SK-N-MC (cell line): ENCODE results near the gene ADIPOR2.
"Not testable (repeated sequence)": the region's sequence is repeated elsewhere in the genome, so short reads cannot be mapped to it uniquely, and the experiment has no call there.

ENCODE experiments used
- DNase-seq: peaks from one replicate; pipeline ENCODE4 v3.0.0-alpha.2; 2011; ENCODE audit warnings: low read depth, low spot score
- H3K27ac ChIP-seq: fragments of 200-600 bp; sonication (generic); 2 replicates; pipeline ENCODE4 v1.5.1; 2016; ENCODE audit warnings: mixed run types
- H3K36me3 ChIP-seq: fragments of 200-600 bp; sonication (generic); 2 replicates; pipeline ENCODE4 v1.6.1; 2017; ENCODE audit warnings: antibody characterized with exemption, low read length, mixed read lengths; ENCODE audit not compliant: insufficient read depth
- H3K4me3 ChIP-seq: fragments of 200-600 bp; sonication (generic); 2 replicates; pipeline ENCODE4 v1.5.1; 2016
- H3K9ac ChIP-seq: fragments of 200-600 bp; sonication (generic); 2 replicates; pipeline ENCODE4 v1.8.0; 2017; ENCODE audit warnings: mixed run types, mixed read lengths; ENCODE audit not compliant: insufficient read length
- H3K9me3 ChIP-seq: fragments of 200-600 bp; sonication (generic); 2 replicates; pipeline ENCODE4 v1.6.1; 2017; ENCODE audit warnings: low read depth, mild to moderate bottlenecking, antibody characterized with exemption, low read length, moderate library complexity, mixed read lengths
- EZH2 ChIP-seq: fragments of 200-600 bp; sonication (generic); IDR thresholded peaks from one replicate; pipeline ENCODE4 v1.6.1; 2017; ENCODE audit warnings: antibody characterized with exemption
- FOXP2 ChIP-seq: optimal IDR thresholded peaks from 2 replicates; pipeline ENCODE3; 2011; ENCODE audit warnings: mild to moderate bottlenecking, moderate library complexity; ENCODE audit not compliant: insufficient read depth; ENCODE audit errors: extremely low read length, control extremely low read depth
- POLR2AphosphoS5 ChIP-seq: IDR thresholded peaks from 2 replicates; pipeline ENCODE4 v1.6.1; 2012; ENCODE audit warnings: mild to moderate bottlenecking, low read depth, low read length, borderline replicate concordance

Gene ADIPOR2

DNA sequence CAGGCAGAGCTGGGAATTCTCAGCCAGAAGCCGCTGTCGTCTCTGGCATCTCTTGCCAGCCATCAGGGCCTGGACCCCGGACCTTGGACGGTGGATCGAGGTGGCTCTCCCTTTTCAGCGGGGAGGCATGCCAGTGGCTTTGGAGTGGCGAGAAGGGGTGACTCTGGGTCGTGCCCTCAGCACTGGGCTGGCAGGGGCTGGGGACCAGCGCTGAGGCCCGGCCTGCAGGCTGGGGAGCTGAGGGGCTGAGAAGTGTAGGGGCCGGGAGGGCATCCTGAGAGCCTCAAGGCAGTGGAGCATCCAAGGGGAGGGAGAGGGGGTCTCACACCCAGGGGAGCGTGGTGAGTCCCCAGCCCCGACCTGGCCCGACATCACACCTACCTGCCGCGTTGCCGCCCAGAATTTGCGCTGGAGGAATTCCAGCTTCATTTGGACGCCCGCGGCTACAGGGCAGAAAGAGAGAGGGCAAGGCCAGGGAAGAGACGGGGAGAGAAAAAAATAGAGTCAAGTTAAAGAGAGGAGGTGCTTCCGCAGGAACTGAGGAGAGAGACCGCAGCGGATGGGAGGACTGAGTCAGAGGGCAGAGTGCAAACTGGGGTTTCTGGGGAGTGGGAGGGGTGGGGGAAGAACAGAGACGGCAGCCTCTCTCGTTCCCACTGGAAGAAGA lies 120.5 kb downstream of the ADIPOR2 start:
- TF ChIP-seq EZH2 (no peak), FOXP2 (no peak), POLR2AphosphoS5 (no peak)
- H3K4me3 ChIP-seq: no peak overlapping the region
- no peaks in the 10 kb centered on the region for H3K36me3 ChIP-seq
- H3K9me3 ChIP-seq: no peaks in the 10 kb centered on the region
- no peak for DNase-seq
- no peak overlapping the region for H3K27ac ChIP-seq
- no peak overlapping the region for H3K9ac ChIP-seq

DNA sequence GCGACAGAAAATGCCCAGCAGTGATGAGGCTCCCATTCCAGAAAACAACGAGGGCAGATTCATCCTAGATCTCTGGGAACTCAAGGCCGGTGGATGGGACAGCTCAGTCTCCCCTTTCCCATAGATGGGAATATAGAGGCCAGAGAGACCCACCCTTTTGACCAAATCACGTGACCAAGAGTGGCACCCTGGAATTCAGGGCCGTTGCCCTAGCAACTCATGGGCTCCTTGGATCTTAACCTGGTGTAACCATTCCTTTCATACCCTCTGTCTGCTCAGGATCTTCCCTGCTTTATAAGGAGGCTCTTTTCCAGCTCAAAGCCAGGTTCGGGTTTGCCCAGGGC lies 121.0 kb downstream of the ADIPOR2 start:
- H3K4me3 ChIP-seq: no peak overlapping the region
- no peak overlapping the region for H3K9ac ChIP-seq
- H3K27ac ChIP-seq: no peak overlapping the region

DNA sequence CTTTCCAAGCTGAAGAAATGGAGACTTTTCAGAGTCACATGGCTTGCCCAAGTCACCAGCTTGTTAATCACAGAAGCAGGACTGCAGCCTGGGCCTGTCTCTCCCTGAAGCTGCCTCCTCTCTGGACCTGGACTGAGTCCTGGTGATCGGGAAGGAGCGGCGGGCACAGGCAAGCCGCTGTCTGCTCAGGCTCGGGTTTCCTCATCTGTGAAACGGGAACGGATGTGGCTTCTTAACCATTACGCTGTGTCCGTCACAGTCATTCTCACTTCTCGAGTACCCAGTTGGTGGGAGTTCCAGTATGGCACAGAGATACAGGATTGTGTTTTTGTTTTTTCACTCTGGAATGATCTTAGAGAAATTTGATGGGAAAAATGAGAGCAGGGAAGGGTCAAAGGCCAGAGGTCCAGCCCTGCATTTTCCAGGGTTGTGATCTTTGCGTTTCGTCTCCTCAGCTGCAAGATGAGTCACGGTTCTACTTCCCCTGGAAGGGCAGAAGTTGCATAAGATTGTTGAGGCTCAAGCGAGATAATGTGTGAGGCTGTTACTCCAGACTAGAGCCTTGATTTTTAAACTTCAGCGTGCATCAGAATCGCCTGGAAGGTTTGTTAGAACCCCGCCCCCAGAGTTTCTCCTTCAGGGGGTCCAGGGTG lies 121.9 kb downstream of the ADIPOR2 start:
- Histone ChIP-seq H3K4me3 (no peak overlapping the region), H3K27ac (no peak overlapping the region), H3K9me3 (no peaks in the 10 kb centered on the region), H3K36me3 (no peaks in the 10 kb centered on the region), H3K9ac (no peak overlapping the region)
- TF ChIP-seq FOXP2 (no peak), POLR2AphosphoS5 (no peak), EZH2 (no peak)
- no peak for DNase-seq

More for the DNA sequence above, 121.0 kb downstream of the ADIPOR2 start:
- DNase-seq: no peak
- TF ChIP-seq FOXP2: no peak
- TF ChIP-seq POLR2AphosphoS5: no peak
- TF ChIP-seq EZH2: no peak
- Histone ChIP-seq H3K36me3 (no peaks in the 10 kb centered on the region), H3K9me3 (no peaks in the 10 kb centered on the region)

DNA sequence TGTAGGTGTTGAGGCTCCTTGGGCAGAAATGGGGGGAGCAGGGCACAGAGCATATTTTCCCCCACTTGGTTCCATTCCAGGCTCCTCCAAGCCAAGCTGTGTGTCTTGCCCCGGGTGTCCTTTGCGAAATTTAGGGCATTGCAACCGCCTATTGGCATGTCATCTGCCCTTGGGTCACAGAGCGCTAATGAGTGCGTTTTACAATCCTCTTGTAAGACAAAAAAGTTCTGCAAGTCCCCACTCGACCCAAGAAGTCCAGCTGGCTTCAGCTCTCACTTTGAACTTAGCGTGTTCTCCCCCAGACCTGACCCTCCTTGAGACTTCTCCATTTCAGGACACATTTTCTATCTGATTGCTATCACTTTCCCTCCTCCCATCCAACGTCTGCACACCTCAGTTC lies 123.4 kb downstream of the ADIPOR2 start:
- no peak for DNase-seq
- Histone ChIP-seq H3K9me3 (no peaks in the 10 kb centered on the region), H3K4me3 (no peak overlapping the region), H3K36me3 (no peaks in the 10 kb centered on the region), H3K9ac (no peak overlapping the region), H3K27ac (no peak overlapping the region)
- TF ChIP-seq POLR2AphosphoS5: no peak
- no peak for TF ChIP-seq FOXP2
- TF ChIP-seq EZH2: no peak

DNA sequence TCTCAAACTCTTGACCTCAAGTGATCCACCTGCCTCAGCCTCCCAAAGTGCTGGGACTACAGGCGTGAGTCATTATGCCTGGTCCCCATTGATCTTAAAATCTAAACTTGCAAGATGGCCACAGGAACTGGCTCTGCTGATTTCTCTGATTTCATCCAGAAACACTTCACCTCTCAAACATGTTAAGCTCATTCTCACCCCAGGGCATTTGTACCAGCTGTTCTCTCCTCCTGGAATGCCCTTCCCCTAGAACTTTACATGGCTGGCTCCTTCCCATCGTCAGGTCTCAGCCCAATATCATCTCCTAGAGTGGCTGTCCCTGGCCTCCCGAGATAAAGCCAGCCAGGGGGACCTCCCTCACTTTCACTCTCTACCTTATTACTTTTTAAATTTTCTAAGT lies 124.2 kb downstream of the ADIPOR2 start:
- Histone ChIP-seq H3K27ac (no peak overlapping the region), H3K36me3 (no peaks in the 10 kb centered on the region), H3K9me3 (no peaks in the 10 kb centered on the region), H3K4me3 (no peak overlapping the region), H3K9ac (no peak overlapping the region)
- TF ChIP-seq FOXP2 (no peak), POLR2AphosphoS5 (no peak), EZH2 (no peak)
- DNase-seq: no peak

DNA sequence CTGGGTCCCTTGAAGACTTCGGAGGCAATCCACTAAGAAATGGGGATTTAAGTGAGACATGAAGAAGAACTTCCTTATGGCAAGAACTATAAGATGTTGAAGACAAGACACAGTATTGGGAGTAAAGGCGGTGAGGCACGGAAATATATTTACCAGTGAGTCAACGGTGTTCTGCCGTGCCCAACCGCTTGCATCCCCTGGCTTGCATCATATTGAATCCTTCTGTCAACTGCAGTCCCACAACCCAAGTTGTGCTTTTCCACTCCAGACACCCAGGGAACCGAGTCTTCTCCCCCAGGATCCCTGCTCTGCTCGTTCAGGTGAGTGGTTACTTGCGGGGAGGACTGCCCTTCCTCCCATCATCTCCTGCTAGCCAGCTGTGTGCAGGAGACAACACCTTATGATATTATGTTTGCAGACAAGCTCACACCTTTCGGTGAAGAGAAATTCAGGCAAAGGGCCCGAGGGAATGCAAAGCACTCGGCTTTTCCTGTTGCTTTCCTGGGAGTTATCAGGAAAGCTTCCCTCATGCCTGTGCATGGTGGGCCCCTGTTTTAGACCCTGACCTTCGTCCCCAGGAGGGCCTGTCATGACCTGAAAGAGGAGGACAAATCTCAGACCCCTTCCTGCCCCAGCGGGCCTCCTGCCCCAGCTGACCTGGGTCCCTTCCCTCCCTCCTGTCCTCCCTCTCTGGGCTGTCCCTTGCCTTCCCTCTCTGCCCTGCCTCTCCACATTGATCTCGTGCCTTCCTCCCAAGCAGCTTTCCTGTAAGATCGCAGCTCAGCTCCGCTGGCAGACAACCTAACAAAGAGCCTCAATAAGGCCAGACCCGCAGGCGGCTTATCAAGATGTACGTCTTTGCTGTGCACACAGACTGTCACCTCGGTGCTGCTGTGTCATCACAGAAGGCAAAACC lies 125.2 kb downstream of the ADIPOR2 start:
- DNase-seq: no peak
- no peaks in the 10 kb centered on the region for H3K36me3 ChIP-seq
- no peak overlapping the region for H3K27ac ChIP-seq
- no peak overlapping the region for H3K9ac ChIP-seq
- no peak for TF ChIP-seq EZH2
- no peak for TF ChIP-seq POLR2AphosphoS5
- no peak for TF ChIP-seq FOXP2
- no peaks in the 10 kb centered on the region for H3K9me3 ChIP-seq
- no peak overlapping the region for H3K4me3 ChIP-seq

DNA sequence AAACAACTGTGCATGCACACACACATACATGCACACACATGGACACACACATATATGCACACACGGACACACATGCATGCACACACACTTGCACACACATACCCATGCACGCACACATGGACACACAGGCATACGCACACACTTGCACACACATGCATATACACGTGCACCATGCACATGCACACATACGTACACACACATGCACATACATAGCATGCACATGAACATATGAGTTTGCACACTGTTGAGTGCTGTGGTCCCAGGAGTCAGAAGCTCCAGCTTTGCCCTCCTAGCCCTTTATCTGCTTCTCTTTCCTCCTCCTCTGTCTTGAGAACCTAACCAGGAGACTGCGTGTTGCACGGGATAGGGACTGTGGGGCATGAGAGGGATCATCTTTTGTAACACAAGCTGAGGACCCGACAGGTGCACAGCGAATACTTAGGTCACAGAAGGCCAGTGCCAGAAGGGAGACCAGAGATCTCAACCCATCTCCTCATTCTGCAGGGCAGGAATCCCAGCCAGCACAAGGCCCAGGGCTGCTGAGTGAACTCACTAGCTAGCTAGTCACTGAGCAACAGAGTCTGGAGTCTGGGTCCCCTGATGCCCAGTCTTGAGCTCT lies 126.0 kb downstream of the ADIPOR2 start:
- no peak overlapping the region for H3K4me3 ChIP-seq
- DNase-seq: no peak
- H3K9me3 ChIP-seq: no peaks in the 10 kb centered on the region
- no peak overlapping the region for H3K27ac ChIP-seq
- no peak overlapping the region for H3K9ac ChIP-seq
- no peaks in the 10 kb centered on the region for H3K36me3 ChIP-seq
- TF ChIP-seq FOXP2 (no peak), POLR2AphosphoS5 (no peak), EZH2 (no peak)

DNA sequence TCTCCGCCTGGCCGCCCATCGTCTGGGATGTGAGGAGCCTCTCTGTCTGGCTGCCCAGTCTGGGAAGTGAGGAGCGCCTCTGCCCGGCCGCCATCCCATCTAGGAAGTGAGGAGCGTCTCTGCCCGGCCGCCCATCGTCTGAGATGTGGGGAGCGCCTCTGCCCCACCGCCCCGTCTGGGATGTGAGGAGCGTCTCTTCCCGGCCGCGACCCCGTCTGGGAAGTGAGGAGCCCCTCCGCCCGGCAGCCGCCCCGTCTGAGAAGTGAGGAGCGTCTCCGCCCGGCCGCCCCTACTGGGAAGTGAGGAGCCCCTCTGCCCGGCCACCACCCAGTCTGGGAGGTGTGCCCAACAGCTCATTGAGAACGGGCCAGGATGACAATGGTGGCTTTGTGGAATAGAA lies 127.1 kb downstream of the ADIPOR2 start:
- H3K9ac ChIP-seq, DNase-seq, H3K27ac ChIP-seq, H3K36me3 ChIP-seq, H3K4me3 ChIP-seq, H3K9me3 ChIP-seq: not testable (repeated sequence)

DNA sequence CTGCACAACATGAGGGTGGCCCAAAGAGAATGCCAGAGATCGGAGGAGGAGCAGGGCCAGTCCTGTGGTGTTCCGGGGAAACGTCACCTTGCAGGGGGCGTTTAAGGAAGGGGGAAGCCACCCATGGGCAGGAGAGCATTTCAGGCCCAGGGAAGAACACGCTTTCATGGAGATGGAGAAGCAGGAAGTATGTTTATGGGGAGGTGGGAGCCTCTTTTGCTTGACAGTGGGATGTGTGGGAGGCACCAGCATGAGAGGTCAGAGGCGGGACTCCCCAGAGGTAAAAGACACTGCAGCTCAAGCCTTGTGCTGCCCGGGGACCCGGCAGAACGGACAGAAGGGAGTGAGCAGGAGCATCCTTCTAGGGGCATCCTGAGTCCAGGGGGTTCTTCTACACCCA lies 128.2 kb downstream of the ADIPOR2 start:
- Histone ChIP-seq H3K36me3 (no peaks in the 10 kb centered on the region), H3K9ac (no peak overlapping the region), H3K4me3 (no peak overlapping the region), H3K9me3 (no peaks in the 10 kb centered on the region), H3K27ac (no peak overlapping the region)
- DNase-seq: no peak
- TF ChIP-seq FOXP2: no peak
- TF ChIP-seq POLR2AphosphoS5: no peak
- TF ChIP-seq EZH2: no peak
